Nephron (organoid): ENCODE results near the gene ARHGAP30.
"Not testable (repeated sequence)": the region's sequence is repeated elsewhere in the genome, so short reads cannot be mapped to it uniquely, and the experiment has no call there.

Experiments
- H3K27ac Mint-ChIP-seq, 3 experiments: 2 replicates each; pipeline ENCODE4 v1.8.0; 2020; ENCODE audit warnings: mixed read lengths in 3 of 3, mild to moderate bottlenecking in 2 of 3, moderate library complexity in 1 of 3
- H3K27me3 Mint-ChIP-seq: 2 replicates; pipeline ENCODE4 v1.8.0; 2021; ENCODE audit warnings: low read depth, mild to moderate bottlenecking, moderate library complexity, mixed read lengths
- H3K36me3 Mint-ChIP-seq: 2 replicates; pipeline ENCODE4 v1.8.0; 2020; ENCODE audit warnings: low read depth, mixed read lengths
- H3K4me1 Mint-ChIP-seq: 2 replicates; pipeline ENCODE4 v1.8.0; 2020; ENCODE audit warnings: mixed read lengths
- H3K4me3 Mint-ChIP-seq, 3 experiments: 2 replicates each; pipeline ENCODE4 v1.8.0; 2020; ENCODE audit warnings: mild to moderate bottlenecking in 3 of 3, mixed read lengths in 3 of 3, moderate library complexity in 2 of 3
- H3K9me3 Mint-ChIP-seq: 2 replicates; pipeline ENCODE4 v1.8.0; 2020; ENCODE audit warnings: mixed read lengths
- CTCF ChIP-seq, 3 experiments: fragments of 200-600 bp; sonication (generic); IDR thresholded peaks; one replicate each; pipeline ENCODE4 v1.5.0; 2021; ENCODE audit warnings: antibody characterized with exemption in 3 of 3; ENCODE audit not compliant: unreplicated experiment in 3 of 3

Gene ARHGAP30

DNA sequence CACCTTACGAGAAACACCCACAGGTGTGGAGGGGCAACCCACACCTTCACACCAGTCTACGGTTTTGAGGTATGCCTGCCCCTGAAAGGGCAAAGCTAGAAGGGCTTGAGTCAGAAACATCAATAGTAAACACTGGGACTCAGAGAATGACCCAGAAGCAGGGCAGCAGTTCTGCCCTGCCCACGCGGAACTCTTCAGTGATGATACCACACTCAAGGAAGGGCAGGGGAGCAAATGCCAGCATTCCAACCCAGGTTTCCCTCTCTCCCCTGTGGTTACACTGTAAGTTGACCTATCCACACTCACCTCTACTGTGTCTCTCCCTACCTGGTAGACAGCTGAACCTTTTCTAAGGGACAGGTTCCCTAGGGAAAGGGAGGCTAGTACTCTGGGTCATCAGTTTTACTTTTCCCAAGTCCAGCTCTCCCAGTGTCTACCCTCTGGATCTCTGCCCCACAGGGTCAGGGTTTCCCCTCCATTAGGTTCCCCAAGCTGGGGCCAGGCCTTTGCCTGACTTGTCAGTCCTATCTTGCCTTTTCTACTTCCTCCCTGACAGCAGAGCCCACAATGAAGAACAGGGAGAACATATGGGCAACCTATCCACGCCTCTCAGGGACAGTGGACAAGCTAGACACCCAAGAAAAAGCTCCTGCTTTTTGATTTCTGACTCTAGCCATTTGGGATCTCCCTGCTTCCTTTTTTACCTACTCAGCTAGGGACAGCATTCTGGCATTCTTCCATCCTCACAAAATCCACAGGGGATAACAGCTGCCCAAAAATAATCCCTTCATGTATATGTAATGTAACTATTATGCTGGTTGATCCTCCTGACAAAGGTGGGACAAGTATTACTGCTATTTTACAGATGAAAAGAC, 51.7 kb downstream of the ARHGAP30 start:
- Mint-ChIP-seq H3K36me3 (no peaks in the 10 kb centered on the region), H3K27ac (no peak overlapping the region), H3K27me3 (peaks cover 53% of the 10 kb centered on the region), H3K9me3 (no peaks in the 10 kb centered on the region), H3K4me1 (peaks cover 24% of the 10 kb centered on the region), H3K4me3 (peak overlapping the region in 1 of 3 experiments; percentile 36)
- TF ChIP-seq CTCF (IDR thresholded peaks at IDR 0.05; ENCODE audit: unreplicated experiment in 3 of 3) = no peak

DNA sequence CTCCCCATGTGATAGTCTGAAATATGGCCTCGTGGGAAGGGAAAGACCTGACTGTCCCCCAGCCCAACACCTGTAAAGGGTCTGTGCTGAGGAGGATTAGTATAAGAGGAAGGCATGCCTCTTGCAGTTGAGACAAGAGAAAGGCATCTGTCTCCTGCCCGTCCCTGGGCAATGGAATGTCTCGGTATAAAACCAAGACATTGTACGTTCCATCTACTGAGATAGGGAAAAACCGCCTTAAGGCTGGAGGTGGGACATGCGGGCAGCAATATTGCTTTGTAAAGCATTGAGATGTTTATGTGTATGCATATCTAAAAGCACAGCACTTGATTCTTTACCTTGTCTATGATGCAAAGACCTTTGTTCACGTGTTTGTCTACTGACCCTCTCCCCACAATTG, 52.5 kb downstream of the ARHGAP30 start:
- H3K27ac Mint-ChIP-seq, H3K36me3 Mint-ChIP-seq, H3K4me3 Mint-ChIP-seq, H3K9me3 Mint-ChIP-seq: not testable (repeated sequence)
- H3K27me3 Mint-ChIP-seq = peaks cover 47% of the 10 kb centered on the region
- peaks cover 24% of the 10 kb centered on the region for H3K4me1 Mint-ChIP-seq

DNA sequence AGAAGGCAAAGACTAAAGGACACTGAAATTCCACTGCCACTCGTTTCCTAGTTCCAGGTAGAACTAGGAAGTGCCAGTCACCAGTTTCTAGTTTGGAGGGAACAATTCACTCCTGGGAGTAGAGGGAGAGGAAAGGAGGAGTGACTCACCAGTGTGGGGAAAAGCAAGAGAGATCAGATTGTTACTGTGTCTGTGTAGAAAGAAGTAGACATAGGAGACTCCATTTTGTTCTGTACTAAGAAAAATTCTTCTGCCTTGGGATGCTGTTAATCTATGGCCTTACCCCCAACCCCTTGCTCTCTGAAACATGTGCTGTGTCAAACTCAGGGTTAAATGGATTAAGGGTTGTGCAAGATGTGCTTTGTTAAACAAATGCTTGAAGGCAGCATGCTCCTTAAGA, 53.0 kb downstream of the ARHGAP30 start:
- H3K9me3 Mint-ChIP-seq, H3K36me3 Mint-ChIP-seq: not testable (repeated sequence)

GRCh38 chr1:161013488-161014230, 56.0 kb downstream of the ARHGAP30 start:
- H3K4me3 Mint-ChIP-seq = no peak overlapping the region
- H3K9me3 Mint-ChIP-seq = no peaks in the 10 kb centered on the region
- H3K27ac Mint-ChIP-seq = peak overlapping the region; percentile 47 to 72 (median 63)
- peaks cover 8% of the 10 kb centered on the region for H3K4me1 Mint-ChIP-seq
- H3K36me3 Mint-ChIP-seq = no peaks in the 10 kb centered on the region
- peaks cover 15% of the 10 kb centered on the region for H3K27me3 Mint-ChIP-seq
- TF ChIP-seq CTCF (IDR thresholded peaks at IDR 0.05; ENCODE audit: unreplicated experiment in 3 of 3) = no peak

More for the DNA sequence above, 53.0 kb downstream of the ARHGAP30 start:
- not testable (repeated sequence) for H3K27ac Mint-ChIP-seq, H3K4me3 Mint-ChIP-seq
- Mint-ChIP-seq H3K4me1 (peaks cover 24% of the 10 kb centered on the region), H3K27me3 (peaks cover 42% of the 10 kb centered on the region)

DNA sequence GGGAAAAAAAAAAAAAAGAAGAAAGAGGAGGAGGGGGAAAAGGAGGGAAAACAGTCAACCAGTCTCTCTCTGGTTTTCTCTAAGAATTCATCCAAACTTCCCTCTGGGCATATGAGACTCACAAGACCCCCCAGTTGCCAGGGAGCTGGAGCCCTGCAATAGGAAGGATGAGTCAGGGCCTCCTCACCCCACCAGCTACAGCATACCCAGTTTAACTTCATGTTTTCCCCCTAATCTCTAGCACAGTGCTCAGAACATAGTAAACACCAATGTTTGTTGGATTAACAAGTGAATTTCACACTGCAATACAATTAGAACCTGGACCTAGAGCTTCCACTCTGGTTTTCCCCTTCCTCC, 56.6 kb downstream of the ARHGAP30 start:
- TF ChIP-seq CTCF (IDR thresholded peaks at IDR 0.05; ENCODE audit: unreplicated experiment in 3 of 3) = no peak
- Mint-ChIP-seq H3K9me3 (no peaks in the 10 kb centered on the region), H3K4me1 (peaks cover 8% of the 10 kb centered on the region)

GRCh38 chr1:161012420-161012819, 57.3 kb downstream of the ARHGAP30 start:
- Mint-ChIP-seq H3K9me3 (no peaks in the 10 kb centered on the region), H3K4me1 (peaks cover 8% of the 10 kb centered on the region), H3K36me3 (no peaks in the 10 kb centered on the region), H3K27me3 (peaks cover 3% of the 10 kb centered on the region), H3K27ac (no peak overlapping the region), H3K4me3 (no peak overlapping the region)
- no peak for TF ChIP-seq CTCF (IDR thresholded peaks at IDR 0.05; ENCODE audit: unreplicated experiment in 3 of 3)

More for the DNA sequence above, 56.6 kb downstream of the ARHGAP30 start:
- Mint-ChIP-seq H3K27ac (peak overlapping the region in 2 of 3 experiments; percentile 47 to 63), H3K36me3 (no peaks in the 10 kb centered on the region), H3K27me3 (peaks cover 9% of the 10 kb centered on the region), H3K4me3 (no peak overlapping the region)
